ENCODE measurements around the gene FGF19.

Gene FGF19

GRCh38 chr11:69734367-69734766 is 30.5 kb upstream of the FGF19 start:
- no peak overlapping the region for H3K4me3 ChIP-seq (ENCODE audit: low read depth, low read length)
- DNase-seq, result no peak
- H3K27me3 ChIP-seq (replicated peaks), result no peaks in the 10 kb centered on the region
- H3K27ac ChIP-seq, result no peak overlapping the region
- in situ Hi-C loops (cut with HindIII; ENCODE audit: low pct_ligation_motif_present, low sequenced_read_pairs), result no loop called here
- H3K36me3 ChIP-seq (replicated peaks), result no peaks in the 10 kb centered on the region
- no peak for TF ChIP-seq CTCF (IDR thresholded peaks at IDR 0.05; ENCODE audit: low read depth, low read length, missing control alignments)

GRCh38 chr11:69732910-69733309 is 29.1 kb upstream of the FGF19 start:
- DNase-seq, result no peak
- H3K36me3 ChIP-seq (replicated peaks), result no peaks in the 10 kb centered on the region
- no peak overlapping the region for H3K27ac ChIP-seq
- no peak for TF ChIP-seq CTCF (IDR thresholded peaks at IDR 0.05; ENCODE audit: low read depth, low read length, missing control alignments)
- in situ Hi-C loops (cut with HindIII; ENCODE audit: low pct_ligation_motif_present, low sequenced_read_pairs), result no loop called here
- H3K4me3 ChIP-seq (ENCODE audit: low read depth, low read length), result no peak overlapping the region
- no peaks in the 10 kb centered on the region for H3K27me3 ChIP-seq (replicated peaks)

- no peak for DNase-seq
- H3K4me3 ChIP-seq (ENCODE audit: low read depth, low read length), result no peak overlapping the region
- in situ Hi-C loops (cut with HindIII; ENCODE audit: low pct_ligation_motif_present, low sequenced_read_pairs), result no loop called here
- no peak overlapping the region for H3K27ac ChIP-seq
- H3K36me3 ChIP-seq (replicated peaks), result no peaks in the 10 kb centered on the region
- H3K27me3 ChIP-seq (replicated peaks), result no peaks in the 10 kb centered on the region
- TF ChIP-seq CTCF (IDR thresholded peaks at IDR 0.05; ENCODE audit: low read depth, low read length, missing control alignments), result no peak
Observed at GRCh38 chr11:69731110-69731509, 27.3 kb upstream of the FGF19 start.

GRCh38 chr11:69730500-69730899 is 26.7 kb upstream of the FGF19 start:
- no peak overlapping the region for H3K4me3 ChIP-seq (ENCODE audit: low read depth, low read length)
- H3K27ac ChIP-seq, result no peak overlapping the region
- DNase-seq, result no peak
- no peaks in the 10 kb centered on the region for H3K27me3 ChIP-seq (replicated peaks)
- no peaks in the 10 kb centered on the region for H3K36me3 ChIP-seq (replicated peaks)
- in situ Hi-C loops (cut with HindIII; ENCODE audit: low pct_ligation_motif_present, low sequenced_read_pairs), result no loop called here
- TF ChIP-seq CTCF (IDR thresholded peaks at IDR 0.05; ENCODE audit: low read depth, low read length, missing control alignments), result no peak

DNA sequence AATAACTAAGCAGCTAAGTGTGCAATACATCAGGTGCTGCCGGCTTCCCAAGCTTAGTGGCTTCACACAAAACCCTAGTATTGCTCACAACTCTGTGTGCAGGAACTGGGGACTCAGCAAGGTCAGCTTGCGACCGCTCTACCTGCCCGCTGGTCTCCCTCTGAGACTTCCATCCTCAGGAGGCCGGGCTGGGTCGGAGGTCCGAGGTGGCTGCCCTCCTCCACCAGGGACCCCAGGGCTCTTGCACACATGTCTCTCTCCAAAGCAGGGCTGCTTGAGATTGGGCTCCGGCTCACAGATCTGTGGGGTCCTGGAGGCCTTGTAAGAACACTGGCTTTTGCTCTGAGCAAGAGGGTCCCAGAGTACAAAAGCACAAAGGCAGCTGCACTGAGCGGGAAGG is 25.4 kb upstream of the FGF19 start:
- H3K4me3 ChIP-seq (ENCODE audit: low read depth, low read length), result no peak overlapping the region
- no peak overlapping the region for H3K27ac ChIP-seq
- TF ChIP-seq CTCF (IDR thresholded peaks at IDR 0.05; ENCODE audit: low read depth, low read length, missing control alignments), result no peak
- H3K36me3 ChIP-seq (replicated peaks), result no peaks in the 10 kb centered on the region
- no peak for DNase-seq
- H3K27me3 ChIP-seq (replicated peaks), result no peaks in the 10 kb centered on the region
- in situ Hi-C loops (cut with HindIII; ENCODE audit: low pct_ligation_motif_present, low sequenced_read_pairs), result no loop called here

- in situ Hi-C loops (cut with HindIII; ENCODE audit: low pct_ligation_motif_present, low sequenced_read_pairs), result no loop called here
- Histone ChIP-seq H3K27ac (no peak overlapping the region), H3K36me3 (replicated peaks) (no peaks in the 10 kb centered on the region), H3K27me3 (replicated peaks) (no peaks in the 10 kb centered on the region), H3K4me3 (ENCODE audit: low read depth, low read length) (no peak overlapping the region)
- DNase-seq, result no peak
- TF ChIP-seq CTCF (IDR thresholded peaks at IDR 0.05; ENCODE audit: low read depth, low read length, missing control alignments), result no peak
Observed at GRCh38 chr11:69727266-69727665, 23.4 kb upstream of the FGF19 start.

Data from brain microvascular endothelial cell (primary cell).